CD4-positive, alpha-beta T cell treated with Interleukin-17A for 1 hour (primary cell): ENCODE measurements around the gene EGLN2.
"Not testable (repeated sequence)": the region's sequence is repeated elsewhere in the genome, so short reads cannot be mapped to it uniquely, and the experiment has no call there.

Experiments used
- DNase-seq: peaks from one replicate; pipeline ENCODE4 v3.0.0-alpha.2; 2020

The EGLN2 gene

DNA sequence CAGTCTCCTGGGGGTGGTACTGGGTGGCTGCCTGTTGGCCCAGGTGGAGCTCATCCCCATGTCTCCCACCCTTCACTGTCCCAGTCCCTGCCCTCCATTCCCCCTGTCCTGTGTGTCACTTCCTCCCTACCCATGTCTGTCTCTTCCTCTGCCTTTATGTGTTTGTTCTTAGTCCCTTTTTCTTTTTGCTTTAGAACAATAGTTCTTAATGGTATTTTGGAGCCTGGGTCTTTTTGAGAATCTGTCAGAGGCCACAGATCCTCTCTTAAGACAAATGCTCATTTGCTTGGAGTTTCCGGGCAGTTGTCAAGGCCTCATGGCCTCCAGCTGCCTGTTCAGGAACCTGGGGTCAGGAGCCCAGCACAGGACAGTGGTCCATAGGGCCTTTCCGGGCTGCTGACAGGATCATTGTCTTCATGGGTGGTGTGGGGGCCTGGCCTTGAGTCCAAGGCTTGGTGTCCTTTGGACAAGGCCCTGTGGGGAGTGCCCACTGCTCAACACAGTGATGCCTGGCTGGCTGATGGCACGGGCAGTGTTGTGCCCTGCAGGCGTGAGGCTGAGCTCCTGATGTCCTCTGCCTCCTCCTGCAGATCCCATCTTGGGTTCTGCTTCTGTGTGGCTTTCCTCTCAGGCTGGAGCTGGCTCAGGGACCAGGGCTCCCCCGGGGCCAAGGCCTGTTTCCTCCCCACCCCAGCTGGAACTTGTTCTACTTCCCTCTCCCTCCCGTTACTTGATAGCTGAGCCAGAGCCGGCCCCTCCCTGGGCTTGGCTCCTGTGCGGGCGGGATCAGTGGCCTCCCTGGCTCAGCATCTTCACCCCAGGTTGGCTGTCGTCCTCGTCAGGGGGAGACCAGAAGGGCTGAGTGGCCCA, 3.5 kb downstream of the EGLN2 start:
- no peak for DNase-seq

DNA sequence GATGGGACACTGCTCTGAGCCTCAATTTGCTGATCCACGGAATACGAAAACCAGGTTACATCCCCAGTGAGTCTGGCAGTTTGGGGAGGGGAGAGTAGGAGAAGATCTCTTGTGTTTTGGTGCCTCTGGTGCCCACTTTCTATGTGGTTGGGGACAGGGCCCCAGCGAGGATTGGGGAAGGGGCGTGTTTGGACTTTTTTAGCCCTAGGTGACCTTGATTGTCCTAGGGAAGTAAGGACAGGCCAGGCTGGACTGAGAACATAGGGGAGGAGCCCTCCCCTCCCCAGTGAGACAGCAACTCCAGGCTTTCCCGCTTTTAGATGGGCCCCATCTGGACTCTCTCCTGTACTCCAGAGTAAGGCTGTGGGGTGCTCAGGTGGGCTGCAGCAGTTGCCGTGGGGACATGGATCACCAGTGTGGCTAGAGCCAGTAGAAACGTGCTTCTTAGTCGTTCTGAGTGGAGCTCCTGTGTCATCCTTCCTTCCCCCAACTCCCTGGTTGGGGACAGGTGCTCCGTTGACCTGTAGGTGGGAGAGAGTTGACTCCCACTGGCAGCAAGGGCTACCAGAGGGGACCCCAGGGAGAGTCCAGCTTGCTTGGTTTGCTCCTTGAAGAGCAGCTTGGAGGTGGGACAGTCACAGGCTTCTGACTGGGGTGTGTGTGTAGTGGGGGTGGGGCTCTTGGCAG, 4.3 kb downstream of the EGLN2 start:
- DNase-seq = no peak

DNA sequence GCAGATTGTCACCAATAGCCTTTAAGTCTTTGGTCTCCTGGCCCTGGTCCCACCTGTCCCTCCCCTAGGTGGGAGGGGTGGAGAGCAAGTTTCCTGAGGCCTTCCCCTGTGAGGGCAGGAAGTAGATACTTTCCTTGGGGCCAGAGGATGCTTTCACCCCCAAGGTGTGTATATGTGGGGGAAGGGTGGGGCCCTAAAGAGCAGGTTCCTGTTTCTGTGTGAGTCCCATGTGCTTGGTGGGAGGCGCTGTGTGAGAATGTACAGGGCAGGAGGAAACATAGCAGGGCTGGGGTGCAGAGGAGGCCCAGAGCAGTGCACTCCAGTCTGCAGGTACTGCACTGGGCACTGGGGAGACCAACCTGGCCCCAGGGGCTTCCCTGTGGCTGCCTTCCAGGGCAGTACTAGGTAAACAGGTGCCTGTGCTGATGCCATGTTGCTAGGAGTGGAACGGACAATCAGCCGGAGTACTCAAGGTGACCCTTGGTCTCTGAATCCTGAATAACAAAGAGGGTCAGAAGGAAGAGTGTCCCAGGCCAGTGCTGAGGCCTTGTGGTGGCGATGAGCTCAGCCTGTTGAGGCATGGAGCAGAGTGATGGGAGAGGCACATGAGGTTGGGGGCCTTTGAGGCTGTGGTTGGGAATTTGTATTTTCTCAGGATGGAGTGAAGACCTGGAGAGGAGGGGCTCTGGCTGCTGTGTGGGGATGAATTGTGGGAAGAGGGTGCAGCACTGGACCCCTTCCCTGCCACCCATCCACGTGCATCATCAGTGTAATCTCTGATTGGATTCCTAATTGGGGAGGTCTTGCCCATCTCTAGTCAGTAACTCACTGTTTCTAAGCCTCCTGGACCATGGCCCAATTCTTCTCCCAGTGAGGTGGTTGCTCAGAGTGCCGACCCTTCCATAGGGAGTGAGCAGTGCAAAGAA, 5.1 kb downstream of the EGLN2 start:
- DNase-seq = peak; percentile 92

DNA sequence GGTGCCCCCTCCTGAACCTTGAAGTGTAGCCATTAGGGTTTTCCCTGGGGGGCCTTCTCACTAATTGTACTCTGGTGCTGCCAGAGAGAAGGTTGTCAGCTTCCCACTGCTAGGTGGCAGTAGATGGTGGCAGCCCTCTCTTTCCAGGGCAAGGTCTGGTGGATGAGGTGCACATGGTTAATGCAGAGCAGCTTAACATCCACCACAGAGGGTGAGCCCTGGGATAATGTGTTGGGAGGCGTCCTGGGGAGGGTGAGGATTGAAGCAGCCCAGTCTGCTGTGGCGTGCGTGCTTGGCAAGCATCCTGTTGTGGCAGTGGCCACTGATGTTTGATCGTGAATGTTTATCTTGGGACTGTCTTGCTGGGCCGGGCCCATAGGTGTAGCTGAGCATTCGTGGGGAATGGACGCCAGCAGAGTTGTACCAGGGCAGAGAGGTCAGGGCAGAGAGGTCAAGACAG, 5.8 kb downstream of the EGLN2 start:
- peak; percentile 28 for DNase-seq

DNA sequence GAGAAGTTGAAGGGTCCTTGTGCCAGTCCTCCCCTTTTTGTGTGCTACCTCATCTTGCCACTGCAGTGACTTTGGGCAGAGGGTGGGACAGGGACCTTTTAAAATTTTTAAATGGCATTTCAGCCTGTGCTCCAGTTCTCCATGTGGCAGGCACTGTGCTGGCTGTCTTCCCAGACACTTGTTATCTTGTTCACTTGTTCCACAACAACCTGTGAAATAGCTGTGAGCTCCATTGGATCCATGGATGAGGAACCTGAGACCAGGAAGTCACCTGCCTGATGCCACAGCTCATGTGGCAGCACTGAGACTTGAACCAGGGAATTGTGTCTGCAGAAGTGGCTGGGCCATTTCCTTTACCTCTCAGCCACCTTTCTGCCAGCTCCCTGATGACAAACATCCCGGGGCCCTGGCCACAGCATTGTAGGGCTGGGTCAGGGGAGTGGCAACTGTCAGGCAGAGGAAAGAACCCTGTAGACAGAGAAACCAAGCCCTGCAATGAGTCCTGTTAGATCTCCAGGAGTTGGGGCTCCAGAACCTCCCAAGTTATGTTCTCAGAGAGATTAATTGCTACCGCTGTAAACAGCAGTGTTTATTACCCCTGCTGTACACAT, 6.4 kb downstream of the EGLN2 start:
- peak; percentile 70 for DNase-seq

DNA sequence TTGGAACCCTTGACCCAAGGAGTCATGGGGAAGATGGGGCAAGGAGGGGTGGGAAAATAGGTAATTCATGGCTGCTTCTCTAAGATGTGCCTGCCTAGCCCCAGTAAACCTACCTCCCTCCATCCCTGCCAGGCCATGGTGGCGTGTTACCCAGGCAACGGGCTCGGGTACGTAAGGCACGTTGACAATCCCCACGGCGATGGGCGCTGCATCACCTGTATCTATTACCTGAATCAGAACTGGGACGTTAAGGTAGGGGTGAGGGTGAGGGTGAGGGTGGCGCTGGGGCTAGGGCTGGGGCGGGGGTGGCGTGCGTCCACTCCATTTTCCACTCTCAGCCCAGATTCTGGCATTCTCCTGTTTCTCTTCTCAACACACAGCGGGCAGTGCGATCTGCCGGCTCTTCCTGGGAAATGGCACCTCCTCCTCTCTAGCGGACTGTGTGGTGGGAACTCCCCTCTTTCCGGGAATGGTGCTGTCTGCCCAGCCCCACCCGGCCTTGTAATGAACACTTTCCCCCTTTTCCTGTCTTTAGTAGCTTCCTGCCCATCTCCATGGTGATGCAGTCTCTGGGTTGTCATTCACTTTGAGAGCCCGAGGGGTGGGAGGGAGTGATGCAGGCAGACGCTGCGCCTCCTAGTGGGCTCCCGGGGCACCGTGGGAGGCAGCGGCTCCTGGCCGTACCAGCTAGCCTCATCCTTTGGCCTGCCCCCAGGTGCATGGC, 7.6 kb downstream of the EGLN2 start:
- peak; percentile 93 for DNase-seq

DNA sequence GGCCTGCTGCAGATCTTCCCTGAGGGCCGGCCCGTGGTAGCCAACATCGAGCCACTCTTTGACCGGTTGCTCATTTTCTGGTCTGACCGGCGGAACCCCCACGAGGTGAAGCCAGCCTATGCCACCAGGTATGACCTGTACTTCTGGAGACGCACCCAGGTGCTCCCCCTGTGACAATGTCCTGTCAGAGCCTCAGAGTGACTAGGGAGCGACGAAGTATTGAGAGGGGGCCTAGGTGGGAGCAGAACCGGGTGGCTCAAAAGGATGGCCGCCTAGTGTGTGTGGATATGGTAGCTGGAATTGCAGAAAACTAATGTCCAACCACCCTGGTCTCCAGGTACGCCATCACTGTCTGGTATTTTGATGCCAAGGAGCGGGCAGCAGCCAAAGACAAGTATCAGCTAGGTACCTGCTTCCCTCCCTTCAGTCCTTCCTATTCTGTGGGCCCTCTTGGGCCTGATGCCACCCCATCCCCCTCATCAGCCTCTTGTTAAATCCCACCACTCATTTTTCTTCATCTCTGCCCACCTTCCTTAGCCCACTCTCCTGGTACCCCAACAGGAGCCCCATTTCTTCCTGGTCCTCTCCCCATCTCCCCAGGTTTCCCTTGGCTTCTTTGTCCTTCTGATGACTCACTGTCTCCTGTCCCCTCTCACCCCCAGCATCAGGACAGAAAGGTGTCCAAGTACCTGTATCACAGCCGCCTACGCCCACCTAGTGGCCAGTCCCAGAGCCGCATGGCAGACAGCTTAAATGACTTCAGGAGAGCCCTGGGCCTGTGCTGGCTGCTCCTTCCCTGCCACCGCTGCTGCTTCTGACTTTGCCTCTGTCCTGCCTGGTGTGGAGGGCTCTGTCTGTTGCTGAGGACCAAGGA, 8.4 kb downstream of the EGLN2 start:
- peak; percentile 45 for DNase-seq

DNA sequence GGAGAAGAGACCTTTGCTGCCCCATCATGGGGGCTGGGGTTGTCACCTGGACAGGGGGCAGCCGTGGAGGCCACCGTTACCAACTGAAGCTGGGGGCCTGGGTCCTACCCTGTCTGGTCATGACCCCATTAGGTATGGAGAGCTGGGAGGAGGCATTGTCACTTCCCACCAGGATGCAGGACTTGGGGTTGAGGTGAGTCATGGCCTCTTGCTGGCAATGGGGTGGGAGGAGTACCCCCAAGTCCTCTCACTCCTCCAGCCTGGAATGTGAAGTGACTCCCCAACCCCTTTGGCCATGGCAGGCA, 9.0 kb downstream of the EGLN2 start:
- DNase-seq = no peak

DNA sequence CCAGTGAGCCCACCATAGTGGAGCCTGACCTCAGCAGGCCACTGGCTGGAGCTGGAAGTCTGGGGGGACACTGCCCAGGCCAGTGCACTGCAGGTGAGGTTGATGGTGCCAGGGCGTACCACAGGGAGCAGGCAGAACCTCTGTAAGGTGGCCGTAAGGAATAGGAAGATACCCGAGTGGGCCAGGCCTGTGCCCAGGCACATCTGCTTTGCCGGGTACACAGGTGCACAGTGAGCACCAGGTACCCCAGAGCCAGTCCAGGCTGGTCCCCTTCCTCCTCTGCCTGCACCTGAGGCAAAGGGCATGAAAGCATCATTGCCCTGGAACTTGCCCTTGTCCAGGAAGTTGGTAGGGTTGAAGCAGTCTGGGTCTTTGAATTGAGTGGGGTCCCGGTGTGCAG, 9.5 kb downstream of the EGLN2 start:
- DNase-seq = no peak

DNA sequence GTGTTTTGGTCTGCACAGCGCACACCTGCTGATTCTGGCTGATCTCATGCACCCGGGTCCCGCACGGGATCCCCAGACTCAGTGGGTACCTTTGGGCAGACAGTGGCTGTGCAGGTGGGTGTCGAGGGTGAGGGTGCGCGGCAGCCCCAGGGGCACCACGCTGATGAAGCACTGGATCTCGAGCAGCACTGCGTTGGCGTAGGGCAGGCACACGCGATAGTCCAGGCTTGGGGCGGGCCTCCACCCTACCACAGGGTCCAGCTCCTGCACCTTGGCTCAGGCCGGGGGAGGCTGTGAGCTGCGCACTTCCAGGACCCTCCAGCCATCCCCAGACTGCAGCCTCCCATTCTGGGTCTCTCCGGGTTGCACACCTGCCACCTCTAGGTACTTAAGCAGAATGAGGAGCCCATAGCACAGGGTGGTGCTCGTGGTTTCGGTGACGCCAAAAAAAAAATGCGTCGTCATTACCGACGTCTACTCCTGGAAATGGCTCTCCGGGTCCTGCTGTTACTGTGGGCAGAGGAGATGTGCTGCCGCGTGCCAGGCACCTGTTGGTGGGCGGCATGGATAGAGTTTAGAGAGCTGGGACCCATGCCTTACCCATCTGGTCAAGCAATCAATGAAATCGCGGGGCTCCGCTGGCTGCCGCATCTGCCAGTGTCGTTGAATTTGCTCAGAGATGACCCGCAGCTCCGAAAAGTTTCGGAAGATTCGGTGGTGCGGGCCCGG, 10.5 kb downstream of the EGLN2 start:
- no peak for DNase-seq

DNA sequence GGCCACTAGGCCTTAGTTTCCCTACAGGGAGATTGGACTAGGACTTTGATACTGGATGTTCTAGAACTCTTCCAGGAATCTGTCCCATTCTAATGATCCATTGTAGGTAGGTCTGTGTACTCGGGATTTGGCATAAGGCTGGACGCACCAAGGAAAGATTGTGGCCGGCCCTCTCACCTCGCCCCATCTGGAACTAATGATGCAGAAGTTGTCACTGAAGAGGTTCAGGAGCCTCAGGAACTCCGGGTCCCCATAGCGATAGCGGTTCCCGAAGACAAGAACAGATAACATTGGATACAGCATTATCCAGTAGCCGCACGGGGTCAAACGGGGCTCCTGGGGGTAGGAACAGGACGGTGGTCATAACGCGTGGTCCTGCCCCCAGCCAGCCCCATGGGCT, 11.2 kb downstream of the EGLN2 start:
- DNase-seq = no peak

DNA sequence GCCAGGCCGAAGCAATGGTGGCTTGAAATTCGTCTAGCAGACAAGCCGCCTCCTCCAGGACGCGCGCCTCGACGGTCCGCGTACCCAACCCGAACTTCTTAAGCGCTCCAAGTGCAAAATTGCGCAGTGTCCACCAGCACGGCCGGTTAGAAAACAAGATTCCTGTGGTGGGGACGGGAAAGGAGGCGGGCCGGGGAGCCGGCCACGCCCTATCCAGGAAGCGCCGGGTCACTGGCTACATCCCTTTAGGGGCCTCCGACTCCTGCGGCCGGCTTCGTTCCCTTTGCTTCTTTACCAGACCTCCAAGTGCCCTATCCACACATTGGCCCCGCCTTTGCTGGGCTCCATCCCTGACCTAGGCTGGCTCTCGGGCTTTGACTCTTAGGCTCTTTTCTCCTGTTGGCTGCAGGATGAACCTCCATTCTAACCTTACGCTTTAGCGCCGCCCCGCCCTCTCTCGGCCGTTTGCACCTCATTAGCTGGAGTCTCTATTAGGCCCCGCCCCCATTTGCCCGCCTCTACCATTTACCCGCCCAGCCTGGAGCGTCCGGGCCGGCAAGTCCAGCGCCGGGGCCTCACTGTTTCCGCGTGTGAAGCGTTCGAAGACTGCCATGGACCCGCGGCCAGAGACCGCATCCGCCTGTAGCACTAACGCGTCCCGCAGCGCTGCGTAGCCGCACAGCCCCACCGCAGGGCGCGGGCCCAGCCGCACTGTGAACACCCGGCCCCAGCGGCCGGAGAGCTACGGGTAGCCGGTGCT, 11.8 kb downstream of the EGLN2 start:
- DNase-seq = peak; percentile 67

DNA sequence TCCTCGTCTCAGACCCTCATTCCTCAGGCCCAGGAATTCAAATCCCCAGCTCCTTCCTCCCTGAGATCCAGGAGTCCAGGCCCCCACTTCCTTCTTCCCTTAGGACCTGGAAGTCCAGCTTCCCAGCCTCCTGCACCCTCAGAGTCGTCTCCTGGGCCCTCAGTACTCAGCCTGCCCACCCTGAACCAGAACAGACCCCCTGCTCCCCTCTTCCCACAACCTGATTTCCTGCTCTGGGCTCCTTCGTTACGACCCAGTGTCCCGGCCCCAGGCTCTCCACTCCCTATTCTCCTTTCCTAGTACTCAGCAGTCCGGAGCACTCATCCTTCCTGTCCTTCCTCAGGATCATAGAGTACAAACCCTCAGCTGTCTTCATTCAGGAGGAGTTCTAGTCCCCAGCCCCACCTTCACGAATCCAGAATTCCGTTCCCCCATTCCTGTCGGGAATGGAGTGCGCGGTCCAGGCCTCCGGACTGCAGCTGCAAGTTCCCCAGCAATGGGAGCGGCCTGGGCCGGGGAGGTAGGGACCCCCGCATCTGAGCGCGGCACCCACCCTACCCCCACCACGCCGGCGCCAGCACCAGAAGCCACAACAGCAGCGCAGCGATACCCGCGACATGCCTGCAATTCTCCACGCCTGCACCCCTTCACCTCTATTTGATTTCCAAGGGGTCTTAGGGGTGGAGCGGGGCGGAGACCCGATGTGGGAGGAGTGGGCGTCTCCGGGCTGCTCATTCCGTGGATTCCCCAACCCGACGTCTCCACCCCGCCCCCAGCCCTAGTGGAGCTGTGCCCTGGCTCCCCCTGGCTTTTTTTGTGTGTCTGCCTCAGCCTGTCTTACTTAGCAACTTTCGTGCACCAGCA, 12.7 kb downstream of the EGLN2 start:
- peak; percentile 33 for DNase-seq

DNA sequence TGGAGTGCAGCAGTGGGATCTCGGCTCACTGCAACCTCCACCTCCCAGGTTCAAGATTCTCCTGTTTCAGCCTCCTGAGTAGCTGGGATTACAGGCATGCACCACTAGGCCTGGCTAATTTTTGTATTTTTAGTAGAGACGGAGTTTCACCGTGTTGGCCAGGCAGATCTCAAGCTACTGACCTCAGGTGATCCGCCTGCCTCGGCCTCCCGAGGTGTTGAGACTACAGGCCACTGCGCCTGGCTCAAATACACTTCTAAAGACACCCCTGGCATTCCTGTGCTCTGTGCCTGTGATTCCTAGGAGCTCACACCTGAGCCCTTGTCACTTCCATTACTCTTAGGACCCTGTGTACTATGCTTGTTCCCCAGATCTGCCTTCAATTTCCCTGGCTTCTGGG, 13.6 kb downstream of the EGLN2 start:
- not testable (repeated sequence) for DNase-seq

DNA sequence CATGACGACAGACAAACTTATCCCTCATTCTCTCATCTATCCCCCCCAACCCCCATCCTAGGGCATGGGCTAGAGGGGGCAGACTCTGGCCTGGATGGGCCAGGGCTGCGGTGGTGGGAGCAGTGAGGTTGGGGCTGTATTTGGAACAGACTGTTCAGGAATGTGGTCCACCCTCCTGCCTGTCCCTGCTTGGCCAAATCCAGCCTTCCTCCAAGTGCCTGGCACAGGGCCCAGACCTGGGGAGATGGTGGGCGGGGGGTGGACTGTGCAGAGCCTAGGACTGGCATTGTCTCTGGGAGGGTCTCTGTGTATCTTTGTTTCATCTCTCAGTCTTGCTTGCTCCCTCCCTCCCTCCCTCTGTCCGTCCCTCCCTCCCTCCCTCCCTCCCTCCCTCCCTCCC, 14.2 kb downstream of the EGLN2 start:
- DNase-seq = no peak

DNA sequence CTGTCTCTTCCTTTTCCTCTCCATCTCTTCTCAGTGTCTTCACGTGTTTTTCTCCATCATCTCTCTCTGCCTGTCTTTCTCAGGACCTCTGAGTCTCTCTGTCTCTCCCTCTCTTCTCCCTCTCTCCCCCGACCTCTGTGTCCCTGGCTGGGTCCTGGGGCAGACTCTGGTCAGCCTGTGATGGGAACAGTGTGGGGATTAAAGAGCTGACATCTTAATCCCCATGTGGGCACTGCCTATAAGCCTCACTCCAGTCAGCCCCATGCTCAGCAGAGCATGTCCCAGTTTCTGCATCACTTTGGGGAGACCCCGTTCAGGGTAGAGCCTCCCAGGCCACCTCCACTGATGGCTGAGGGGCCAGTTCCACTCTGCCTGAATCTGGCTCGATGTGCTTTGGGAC, 16.2 kb downstream of the EGLN2 start:
- DNase-seq = no peak

DNA sequence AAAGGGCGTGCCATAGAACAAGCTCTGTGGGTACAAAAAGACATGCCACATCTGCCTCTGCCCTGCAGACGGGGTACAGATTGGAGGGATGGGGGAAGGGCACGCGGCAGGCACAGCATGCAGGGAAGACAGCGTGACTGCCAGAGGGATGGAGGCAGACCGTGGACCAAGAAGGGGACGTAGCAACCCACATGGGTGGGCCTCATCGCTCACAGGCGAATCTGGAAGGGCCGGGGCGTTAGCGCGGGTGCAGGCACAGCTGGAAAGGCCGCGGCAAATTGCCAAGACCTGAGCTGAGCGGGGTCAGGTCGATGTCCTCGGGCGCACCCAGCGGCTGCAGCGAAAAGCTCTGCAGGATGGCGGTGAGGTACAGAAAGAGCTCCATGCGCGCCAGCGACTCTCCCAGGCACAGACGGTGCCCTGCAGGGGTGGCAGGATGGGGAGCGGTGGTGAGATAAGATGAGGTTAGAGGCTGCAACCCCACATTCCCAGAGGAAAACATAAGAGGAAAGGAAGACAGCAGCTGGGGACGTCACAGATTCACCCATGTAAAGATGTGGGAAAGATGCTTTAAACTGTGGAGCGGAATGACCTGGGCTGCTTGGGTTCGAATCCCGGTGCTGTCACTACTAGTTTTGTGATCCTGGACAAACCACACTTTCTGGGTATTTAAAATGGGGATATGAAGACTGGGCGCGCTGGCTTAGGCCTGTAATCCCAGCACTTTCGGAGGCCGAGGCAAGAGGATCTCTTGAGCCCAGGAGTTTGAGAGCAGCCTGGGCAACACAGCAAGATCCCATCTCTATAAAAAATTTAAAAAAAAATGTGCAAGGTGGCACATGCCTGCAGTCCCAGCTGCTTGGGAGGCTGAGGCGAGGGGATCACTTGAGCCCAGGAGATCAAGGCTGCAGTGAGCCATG, 19.7 kb downstream of the EGLN2 start:
- DNase-seq = peak; percentile 86
